ENCODE data around the gene GATB.

GATB gene

GRCh38 chr4:151728679-151729078, 32.1 kb downstream of the GATB start:
- no peak for DNase-seq

DNA sequence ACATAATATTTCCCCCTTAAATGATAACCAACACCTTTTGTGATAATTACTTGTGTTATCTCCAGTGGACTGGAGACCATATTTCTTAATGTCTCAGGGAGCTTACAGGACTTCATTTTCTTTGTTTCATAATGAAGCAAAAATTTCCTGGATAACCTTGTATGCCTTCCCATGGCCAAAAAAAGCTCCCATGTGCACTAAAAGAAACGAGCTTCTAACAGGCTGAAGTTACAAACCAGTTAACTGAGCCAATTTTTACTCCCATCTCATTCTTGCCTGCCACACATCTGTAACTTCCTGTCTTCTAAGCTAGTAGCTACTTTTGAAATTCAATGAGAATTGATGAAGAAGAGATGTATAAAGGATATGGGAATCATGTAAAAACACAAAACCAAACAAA, 32.8 kb downstream of the GATB start:
- no peak for DNase-seq

GRCh38 chr4:151727365-151727764, 33.4 kb downstream of the GATB start:
- DNase-seq, result no peak

DNA sequence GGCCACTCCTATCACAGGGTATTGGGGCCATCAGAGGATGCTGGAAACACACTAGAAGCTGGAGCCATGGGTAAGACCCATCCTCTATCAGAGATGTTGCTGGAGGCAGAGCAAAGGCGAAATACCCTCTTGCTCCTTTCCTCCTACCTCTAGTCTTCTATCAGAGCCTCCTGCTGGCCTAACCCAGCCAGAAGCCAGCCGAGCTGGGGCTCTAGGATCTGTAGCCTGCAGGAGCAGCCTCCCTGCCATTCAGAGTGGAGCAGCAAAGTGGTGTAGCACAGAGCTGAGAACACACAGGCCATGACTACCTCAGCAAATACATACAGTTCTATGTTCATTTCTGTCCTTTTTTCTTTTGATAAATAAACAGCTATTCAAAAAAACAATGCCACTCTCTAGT, 35.7 kb downstream of the GATB start:
- DNase-seq, result no peak

DNA sequence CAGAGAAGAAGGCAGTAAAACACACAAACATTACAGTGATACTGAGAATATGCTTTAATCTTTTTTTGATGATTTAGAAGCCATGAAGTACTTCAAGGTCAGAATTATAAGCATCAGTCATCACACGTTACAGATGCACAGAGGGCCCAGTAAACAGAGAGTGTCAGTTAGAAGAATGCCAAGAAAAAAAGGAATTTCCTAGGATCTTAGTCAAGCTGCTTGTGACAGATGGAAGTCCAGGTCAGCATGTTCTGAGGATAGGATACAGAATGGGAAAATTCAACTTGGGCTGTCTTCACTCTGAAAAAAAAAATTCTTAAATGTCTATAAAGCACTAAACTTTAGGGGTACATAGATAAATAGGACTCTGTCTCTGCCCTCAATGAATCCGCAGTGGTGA, 38.9 kb downstream of the GATB start:
- no peak for DNase-seq

GRCh38 chr4:151721466-151721865, 39.3 kb downstream of the GATB start:
- DNase-seq, result no peak

DNA sequence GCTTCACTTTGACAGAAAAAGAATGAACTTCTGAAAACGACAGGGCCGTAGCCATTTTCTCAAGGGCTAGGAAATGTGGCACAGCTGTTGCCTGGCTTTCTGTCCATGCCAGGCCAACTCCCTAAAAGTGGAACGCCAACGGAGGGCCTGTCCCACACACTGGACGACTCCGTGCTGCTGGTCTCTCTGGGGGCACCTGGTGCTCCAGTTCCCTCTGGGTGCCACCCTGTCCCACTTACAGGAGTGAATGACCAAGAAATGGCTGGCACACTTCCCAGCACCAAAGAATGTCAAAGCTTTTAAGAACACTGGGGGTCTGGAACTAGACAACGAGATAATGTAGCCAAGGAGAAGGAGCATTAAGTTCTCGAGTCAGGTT, 40.9 kb downstream of the GATB start:
- DNase-seq, result no peak

GRCh38 chr4:151718984-151719955, 41.5 kb downstream of the GATB start:
- no peak for DNase-seq

DNA sequence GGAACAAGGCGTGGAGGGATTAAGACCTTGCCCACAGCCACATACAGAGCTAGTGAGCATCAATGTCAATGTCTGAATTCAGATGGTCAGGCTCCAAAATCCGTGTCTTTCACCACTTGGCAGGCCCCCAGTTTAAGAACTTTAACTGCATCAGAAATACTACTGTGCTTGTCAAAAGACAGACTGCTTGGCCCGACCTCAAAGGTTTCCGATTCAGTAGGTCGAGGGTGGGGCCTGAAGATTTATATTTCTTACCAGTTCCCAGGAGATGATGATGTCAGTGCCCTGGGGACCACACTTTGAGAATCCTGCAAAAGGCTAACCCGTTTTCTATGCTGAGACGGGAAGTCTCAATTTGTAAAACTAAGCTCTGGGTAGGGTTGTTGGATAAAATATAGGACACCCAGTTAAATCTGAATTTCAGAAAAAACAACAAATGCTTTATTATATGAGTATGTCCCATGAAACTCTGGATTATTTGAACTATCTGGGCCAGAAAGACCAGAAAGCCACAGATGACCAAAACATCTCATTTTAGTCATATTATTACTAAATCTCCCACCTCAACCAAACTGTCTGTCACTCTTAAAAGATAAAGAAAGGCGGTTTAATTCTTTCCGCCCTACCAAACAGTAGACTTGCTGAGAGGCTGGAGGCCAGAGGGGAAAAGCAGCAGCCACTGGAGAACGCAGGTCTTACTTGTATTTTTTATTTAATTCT, 42.7 kb downstream of the GATB start:
- DNase-seq, result peak; percentile 13

DNA sequence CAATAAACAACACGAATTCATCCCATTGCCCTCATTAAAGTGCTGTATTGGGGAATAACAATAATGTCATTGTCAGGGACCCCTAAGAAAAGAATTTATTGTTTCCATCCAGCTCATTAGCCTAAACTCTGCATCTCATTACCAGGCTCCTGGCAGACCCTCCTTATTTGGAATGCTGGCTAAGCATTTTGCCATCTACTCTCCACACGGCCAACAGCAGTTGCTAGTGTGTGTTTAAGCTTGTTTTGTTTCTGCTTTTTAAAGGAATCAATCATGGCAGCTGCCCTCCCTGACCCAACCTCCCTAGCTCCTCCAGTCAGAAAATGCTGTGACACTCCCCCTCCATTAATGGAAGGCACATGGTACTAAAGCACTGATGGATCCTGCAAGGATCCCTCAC, 43.5 kb downstream of the GATB start:
- DNase-seq, result no peak

- no peak for DNase-seq
Measured at GRCh38 chr4:151716324-151716723, 44.5 kb downstream of the GATB start.

- no peak for DNase-seq
Measured at GRCh38 chr4:151715881-151716280, 44.9 kb downstream of the GATB start.

DNA sequence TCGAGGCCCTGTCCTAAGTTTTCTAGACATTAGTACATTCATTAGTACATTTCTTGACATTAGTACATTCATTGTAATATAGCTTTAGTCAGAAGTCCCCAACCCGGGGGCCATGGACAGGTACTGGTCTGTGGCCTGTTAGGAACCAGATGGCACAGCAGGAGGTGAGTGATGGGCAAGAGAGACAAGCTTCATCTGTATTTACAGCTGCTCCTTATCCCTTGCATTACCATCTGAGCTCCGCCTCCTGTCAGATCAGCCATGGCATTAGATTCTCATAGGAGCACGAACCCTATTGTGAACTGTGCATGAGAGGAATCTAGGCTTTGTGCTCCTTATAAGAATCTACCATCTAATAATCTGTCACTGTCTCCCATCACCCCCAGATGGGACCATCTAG, 48.0 kb downstream of the GATB start:
- no peak for DNase-seq

GRCh38 chr4:151711646-151712045, 49.2 kb downstream of the GATB start:
- DNase-seq, result no peak

DNA sequence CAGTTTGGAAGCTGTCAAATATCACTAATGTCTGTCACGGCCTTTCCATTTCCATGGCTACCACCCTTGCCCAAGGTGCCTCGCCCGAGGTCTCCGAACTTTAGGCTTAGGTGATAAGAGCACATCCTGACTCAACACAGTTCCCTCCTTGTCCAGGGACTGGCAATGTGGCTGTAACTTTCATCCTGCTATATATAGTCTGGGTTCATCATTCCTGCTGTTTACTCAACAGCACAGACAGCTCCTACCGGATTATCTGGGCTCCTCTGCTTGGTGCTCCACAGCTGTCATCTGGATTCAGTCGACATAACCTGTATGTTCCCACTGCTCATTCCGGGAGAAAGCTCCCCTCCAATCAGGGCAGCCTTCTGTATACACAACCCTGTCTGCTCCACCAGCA, 51.2 kb downstream of the GATB start:
- DNase-seq, result no peak

GRCh38 chr4:151709071-151709470, 51.7 kb downstream of the GATB start:
- DNase-seq, result no peak

DNA sequence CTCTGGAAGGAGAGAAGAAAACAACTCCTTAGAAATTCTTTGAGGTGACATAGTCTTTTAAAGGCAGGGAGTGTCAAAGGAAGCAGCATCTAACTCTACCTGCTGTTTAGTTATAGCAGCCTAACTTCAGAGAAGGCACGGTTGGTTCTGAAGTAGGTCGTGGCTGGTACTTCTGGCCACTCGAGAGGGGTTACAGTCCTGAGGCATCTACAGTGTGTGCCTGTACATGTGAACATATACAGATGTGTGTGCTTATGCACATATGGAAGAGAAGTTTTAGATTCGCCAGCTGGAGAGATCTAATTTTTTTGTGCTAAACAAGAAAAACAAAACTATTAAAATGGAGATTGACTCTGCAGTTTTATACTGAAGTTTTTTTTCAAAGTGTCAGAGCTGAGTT, 52.7 kb downstream of the GATB start:
- DNase-seq, result no peak

DNA sequence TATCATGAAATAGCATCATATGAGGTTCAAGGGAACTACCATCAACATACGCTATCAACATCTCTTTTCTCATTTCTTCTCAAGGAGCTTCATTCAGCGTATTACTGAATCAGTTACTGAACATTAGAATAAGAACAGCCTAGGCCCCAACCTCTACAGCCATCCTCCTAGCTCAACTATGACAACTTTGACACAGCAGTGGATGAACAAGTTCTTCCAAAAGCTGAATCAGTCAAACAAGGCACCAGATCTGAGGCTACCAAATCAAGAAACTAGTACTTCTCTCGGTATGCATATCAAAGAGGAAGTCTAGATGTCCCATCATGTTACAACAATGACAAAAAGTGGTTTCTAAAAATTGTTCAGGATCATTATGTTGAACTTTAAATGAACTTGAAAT, 57.4 kb downstream of the GATB start:
- no peak for DNase-seq

DNA sequence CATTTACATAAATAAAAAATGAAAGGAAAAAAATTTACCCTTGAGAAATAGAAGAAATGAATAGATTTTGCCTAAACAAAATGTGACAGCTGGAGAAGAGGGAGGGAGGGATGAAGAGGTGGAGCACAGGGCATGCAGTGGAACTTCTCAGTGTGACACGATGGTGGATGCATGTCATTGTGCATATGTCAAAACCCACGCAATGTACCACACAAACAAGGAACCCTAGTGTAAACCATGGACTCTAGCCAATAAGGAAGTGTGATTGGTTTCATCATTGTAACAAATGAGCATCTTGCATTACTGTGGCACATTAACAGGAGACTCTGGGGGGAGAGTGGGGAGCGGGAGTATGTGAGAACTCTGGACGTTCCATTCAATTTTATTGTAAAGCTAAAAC, 58.6 kb downstream of the GATB start:
- DNase-seq, result no peak

DNA sequence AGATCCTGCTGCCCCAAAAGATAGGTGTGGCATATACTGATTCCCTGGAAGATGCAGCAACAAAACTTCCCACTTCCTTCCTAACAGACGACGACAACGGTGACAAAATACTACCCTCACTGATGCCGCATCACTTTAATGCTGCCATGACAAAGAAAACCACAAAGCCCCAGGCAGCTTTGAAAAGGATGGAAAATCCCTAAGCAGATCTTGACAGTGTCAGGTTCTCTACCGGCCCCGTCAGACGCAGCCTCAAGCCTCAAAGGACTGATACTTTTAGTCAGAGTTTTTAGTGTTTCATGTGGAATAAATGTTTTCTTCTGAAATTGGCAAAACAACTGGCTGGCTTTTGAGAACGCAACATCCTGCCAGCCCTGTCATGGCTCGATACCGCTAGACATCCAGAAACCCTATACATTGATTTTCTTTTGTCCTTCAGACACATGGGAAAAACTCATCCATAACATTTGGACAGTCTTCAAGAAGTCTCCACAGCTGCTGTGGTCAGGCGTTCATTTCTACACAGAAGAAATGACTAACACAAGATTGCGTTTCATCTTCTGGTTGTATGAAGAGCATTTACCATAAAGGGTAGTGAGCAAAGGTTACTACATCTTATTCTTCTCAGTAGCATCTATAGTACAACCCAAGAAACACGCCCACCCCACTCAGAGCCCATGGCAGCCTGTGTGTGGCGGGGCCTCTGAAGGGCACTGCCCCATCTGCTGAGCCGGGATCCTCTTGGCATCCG, 60.1 kb downstream of the GATB start:
- DNase-seq, result no peak

DNA sequence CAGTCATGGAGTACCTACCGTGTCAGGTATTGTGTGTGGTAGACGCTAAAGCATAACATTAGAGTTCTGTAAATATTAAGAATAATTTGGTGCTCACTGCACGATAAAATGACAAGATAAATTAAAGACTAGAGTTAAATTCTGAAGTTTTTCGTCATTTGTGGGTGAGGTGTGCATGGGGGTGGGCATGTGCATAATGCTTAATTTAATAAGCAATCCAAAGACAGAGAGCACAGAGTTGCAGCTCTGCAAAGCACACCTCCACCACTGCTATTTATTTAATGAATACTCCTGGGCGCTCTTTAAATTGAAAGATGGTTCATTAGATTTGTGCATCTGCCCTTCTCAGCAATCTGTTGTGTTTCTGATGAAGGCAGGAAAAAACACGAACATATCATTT, 62.6 kb downstream of the GATB start:
- no peak for DNase-seq

DNA sequence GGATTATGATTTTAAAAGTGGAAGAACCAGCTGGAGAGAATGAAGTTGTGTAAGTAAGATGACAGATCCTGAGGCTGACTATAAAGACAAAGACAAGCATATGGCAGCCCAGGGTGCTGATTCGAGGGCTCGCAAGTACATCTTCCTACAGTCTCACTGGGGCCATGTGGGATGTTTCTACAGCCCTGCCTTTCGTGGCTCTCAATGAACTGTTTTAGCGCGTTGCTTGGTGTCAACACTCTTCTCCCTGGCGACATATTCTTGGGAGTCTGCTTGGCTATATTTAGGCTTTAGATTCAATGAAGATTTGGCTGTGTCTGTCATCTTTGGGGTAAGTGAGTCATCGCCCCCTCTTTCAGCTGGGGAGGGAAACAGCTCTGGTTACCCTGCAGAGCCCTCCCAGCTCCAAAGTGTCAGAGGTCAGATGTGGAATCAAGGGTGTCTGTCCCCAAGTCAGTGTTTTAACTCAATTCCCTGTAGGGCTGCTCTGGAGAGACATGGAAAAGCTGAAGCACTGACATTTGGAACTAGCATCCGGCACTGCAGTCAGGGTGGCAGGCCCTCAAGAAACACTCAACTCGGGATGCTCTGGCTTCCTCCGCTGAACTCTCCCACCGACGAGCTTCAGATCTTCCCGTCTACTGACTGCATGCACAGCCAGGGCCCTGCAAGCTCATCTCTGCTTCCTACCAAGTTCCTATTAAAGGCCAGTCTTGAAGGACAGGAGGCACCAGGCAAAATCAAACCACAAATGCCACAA, 65.7 kb downstream of the GATB start:
- no peak for DNase-seq

Data from fibroblast of skin of abdomen (primary cell).